H1 (cell line): Measurements from ENCODE around the gene BAZ1B. TPM values are rescaled to one million over a fixed set of nuclear protein-coding genes. Genes with fewer than 3 reads are reported as not detected.

Source experiments
- CTCF ChIA-PET: fragments of 300-600 bp; sonication (Branson Sonifier 250); formaldehyde crosslinking; loops from one replicate; lab custom pipeline; 2021; ENCODE audit not compliant: partially characterized antibody; lab: Charles Lee
- POLR2A ChIA-PET: fragments of 300-600 bp; sonication (Branson Sonifier 250); formaldehyde crosslinking; loops from one replicate; lab custom pipeline; 2021; ENCODE audit warnings: inconsistent platforms; ENCODE audit not compliant: partially characterized antibody; lab: Charles Lee
- DNase-seq, 2 experiments: peaks; one replicate each; pipeline versions ENCODE4 v3.0.0 to v3.0.0-alpha.2; 2010 to 2022; ENCODE audit warnings: low spot score in 2 of 2, low read depth in 1 of 2, mixed read lengths in 1 of 2
- FAIRE-seq: peaks from 2 replicates; lab custom pipeline; 2011; peaks lifted over from hg19 to GRCh38; lab: Jason Lieb, UNC
- H2AFZ ChIP-seq: 2 replicates; pipeline ENCODE4 v1.8.1; 2012; ENCODE audit warnings: low read length, inconsistent platforms
- H2AK5ac ChIP-seq: 2 replicates; pipeline ENCODE4 v1.6.1; 2013; ENCODE audit warnings: low read depth, low read length
- H2BK120ac ChIP-seq: replicated peaks from 2 replicates; pipeline ENCODE3; 2013; ENCODE audit warnings: low read depth, low read length, inconsistent platforms
- H2BK12ac ChIP-seq: 2 replicates; pipeline ENCODE4 v1.6.1; 2013; ENCODE audit warnings: low read depth, low read length
- H2BK15ac ChIP-seq: 2 replicates; pipeline ENCODE4 v1.6.1; 2013; ENCODE audit warnings: low read length
- H2BK20ac ChIP-seq: 2 replicates; pipeline ENCODE4 v1.6.1; 2013; ENCODE audit warnings: low read length
- H2BK5ac ChIP-seq: 2 replicates; pipeline ENCODE4 v1.6.1; 2013; ENCODE audit warnings: low read depth, low read length
- H3K14ac ChIP-seq: 2 replicates; pipeline ENCODE4 v1.6.1; 2013; ENCODE audit warnings: inconsistent platforms; ENCODE audit not compliant: insufficient read length
- H3K18ac ChIP-seq: 2 replicates; pipeline ENCODE4 v1.6.1; 2013; ENCODE audit warnings: low read length; ENCODE audit errors: extremely low read depth
- H3K23ac ChIP-seq: 2 replicates; pipeline ENCODE4 v1.6.1; 2013; ENCODE audit warnings: inconsistent platforms; ENCODE audit not compliant: insufficient read length
- H3K23me2 ChIP-seq: 2 replicates; pipeline ENCODE4 v1.6.1; 2013; ENCODE audit warnings: low read depth, low read length
- H3K27ac ChIP-seq: 2 replicates; pipeline ENCODE4 v1.6.1; 2011; ENCODE audit warnings: low read depth, low read length, inconsistent platforms
- H3K27me3 ChIP-seq, 4 experiments: replicated peaks in 1 of 4; 1 replicate in 1 of 4; 2 replicates in 3 of 4; pipeline versions ENCODE4 v1.6.1 to v1.8.1; 2011 to 2013; ENCODE audit warnings: low read length in 3 of 4, mild to moderate bottlenecking in 3 of 4, inconsistent platforms in 2 of 4, mixed read lengths in 2 of 4, moderate library complexity in 1 of 4; ENCODE audit not compliant: control insufficient read depth in 3 of 4, insufficient read depth in 3 of 4; ENCODE audit errors: extremely low read depth in 1 of 4
- H3K36me3 ChIP-seq, 4 experiments: 2 replicates each; pipeline versions ENCODE4 v1.6.1 to v1.8.1; 2011 to 2013; ENCODE audit warnings: mild to moderate bottlenecking in 4 of 4, low read length in 3 of 4, moderate library complexity in 2 of 4, control low read depth in 1 of 4, inconsistent platforms in 1 of 4; ENCODE audit not compliant: insufficient read depth in 4 of 4, control insufficient read depth in 2 of 4
- H3K4ac ChIP-seq: replicated peaks from 2 replicates; pipeline ENCODE3; 2013; ENCODE audit warnings: low read length, low read depth, mixed read lengths, inconsistent platforms; ENCODE audit not compliant: insufficient read length
- H3K4me1 ChIP-seq, 4 experiments: replicated peaks in 1 of 4; 1 replicate in 1 of 4; 2 replicates in 3 of 4; pipeline versions ENCODE4 v1.6.1 to v1.8.1; 2011 to 2013; ENCODE audit warnings: low read length in 3 of 4, inconsistent platforms in 2 of 4, mixed read lengths in 1 of 4; ENCODE audit not compliant: insufficient read depth in 4 of 4, control insufficient read depth in 3 of 4
- H3K4me2 ChIP-seq, 2 experiments: 2 replicates each; pipeline versions ENCODE4 v1.6.1 to v1.8.1; 2011 to 2013; ENCODE audit warnings: low read depth in 2 of 2, low read length in 2 of 2, control low read depth in 1 of 2, inconsistent platforms in 1 of 2, mild to moderate bottlenecking in 1 of 2; ENCODE audit not compliant: insufficient read depth in 1 of 2
- H3K4me3 ChIP-seq, 4 experiments: fragments of 200-600, 300-600 bp in 1 of 4; sonication (generic), shearing (Covaris generic), sonication (Bioruptor Twin) in 1 of 4; 2 replicates each; pipeline versions ENCODE4 v1.5.1 to v1.8.1; 2011 to 2016; ENCODE audit warnings: low read length in 4 of 4, low read depth in 3 of 4, control low read depth in 2 of 4, inconsistent platforms in 2 of 4, mild to moderate bottlenecking in 2 of 4, mixed read lengths in 1 of 4, moderate library complexity in 1 of 4; ENCODE audit not compliant: insufficient read depth in 2 of 4; ENCODE audit errors: extremely low read depth in 1 of 4
- H3K56ac ChIP-seq: replicated peaks from 2 replicates; pipeline ENCODE3; 2013; ENCODE audit warnings: low read depth, mild to moderate bottlenecking, mixed read lengths, low read length, inconsistent platforms; ENCODE audit not compliant: insufficient read length
- H3K79me1 ChIP-seq: 2 replicates; pipeline ENCODE4 v1.6.1; 2013; ENCODE audit warnings: low read depth, low read length, control low read depth
- H3K79me2 ChIP-seq, 2 experiments: 2 replicates each; pipeline versions ENCODE4 v1.6.1 to v1.8.1; 2012 to 2013; ENCODE audit warnings: low read length in 2 of 2, mild to moderate bottlenecking in 2 of 2, inconsistent platforms in 1 of 2; ENCODE audit not compliant: insufficient read depth in 2 of 2, control insufficient read depth in 1 of 2
- H3K9ac ChIP-seq, 4 experiments: replicated peaks in 1 of 4; 1 replicate in 1 of 4; 2 replicates in 3 of 4; pipeline versions ENCODE4 v1.6.1 to v1.8.1; 2011 to 2013; ENCODE audit warnings: low read depth in 3 of 4, low read length in 3 of 4, control low read depth in 2 of 4, mild to moderate bottlenecking in 2 of 4, moderate library complexity in 2 of 4, inconsistent platforms in 1 of 4; ENCODE audit errors: extremely low read depth in 1 of 4
- H3K9me3 ChIP-seq, 2 experiments: 2 replicates each; pipeline versions ENCODE4 v1.6.1 to v1.8.1; 2012 to 2013; ENCODE audit warnings: mild to moderate bottlenecking in 2 of 2, moderate library complexity in 2 of 2, control low read depth in 1 of 2, inconsistent platforms in 1 of 2, low read depth in 1 of 2, low read length in 1 of 2, mixed read lengths in 1 of 2; ENCODE audit not compliant: insufficient read depth in 2 of 2
- H4K20me1 ChIP-seq, 2 experiments: replicated peaks in 1 of 2; 2 replicates each; pipeline versions ENCODE3 to v1.8.1; 2011 to 2013; ENCODE audit warnings: inconsistent platforms in 2 of 2, low read length in 2 of 2, mild to moderate bottlenecking in 1 of 2; ENCODE audit not compliant: insufficient read depth in 2 of 2, control insufficient read depth in 1 of 2
- H4K5ac ChIP-seq: 2 replicates; pipeline ENCODE4 v1.6.1; 2013; ENCODE audit warnings: low read length, low read depth, mixed read lengths, inconsistent platforms; ENCODE audit not compliant: insufficient read length
- H4K8ac ChIP-seq: 2 replicates; pipeline ENCODE4 v1.8.0; 2013; ENCODE audit warnings: mild to moderate bottlenecking, moderate library complexity, low read length, inconsistent platforms; ENCODE audit not compliant: insufficient read depth; ENCODE audit errors: extremely low read depth
- H4K91ac ChIP-seq: replicated peaks from 2 replicates; pipeline ENCODE3; 2013; ENCODE audit warnings: low read length, mixed read lengths, inconsistent platforms; ENCODE audit not compliant: insufficient read length
- HDAC2 ChIP-seq, 2 experiments: fragments of 300-600 bp in 1 of 2; sonication (generic) in 1 of 2; IDR thresholded peaks; 2 replicates each; pipeline ENCODE4 v1.6.1; 2011 to 2012; ENCODE audit warnings: low read depth in 2 of 2, low read length in 2 of 2, mild to moderate bottlenecking in 2 of 2, moderate library complexity in 2 of 2, borderline replicate concordance in 1 of 2, inconsistent platforms in 1 of 2
- PHF8 ChIP-seq: fragments of 200-600 bp; sonication (generic); conservative IDR thresholded peaks from 2 replicates; pipeline ENCODE4 v1.7.1; 2012; ENCODE audit warnings: low read depth, mild to moderate bottlenecking, inconsistent platforms, low read length, moderate library complexity
- RFX5 ChIP-seq: IDR thresholded peaks from 2 replicates; pipeline ENCODE4 v1.6.1; 2011; ENCODE audit warnings: low read depth, low read length, improper control_type of control experiment, borderline replicate concordance
- SP4 ChIP-seq: IDR thresholded peaks from 2 replicates; pipeline ENCODE4 v1.6.1; 2012; ENCODE audit warnings: low read length, inconsistent platforms
- WGBS, 2 experiments: shearing (Covaris generic) in 1 of 2; methylation state at CpG; one replicate each; pipeline versions ENCODE4 v1.1.6 to v1.1.7; 2013 to 2015; ENCODE audit warnings: low lambda C conversion rate in 2 of 2, mixed read lengths in 2 of 2, inconsistent platforms in 1 of 2, low coverage in 1 of 2, missing lambda C conversion rate in 1 of 2; ENCODE audit not compliant: insufficient replicate concordance in 2 of 2, insufficient coverage in 1 of 2, insufficient read length in 1 of 2; ENCODE audit errors: extremely low coverage in 1 of 2, missing lambda C conversion rate in 1 of 2; 5-methylcytosine and 5-hydroxymethylcytosine counted together
- polyA plus RNA-seq, 7 experiments: library from polyadenylated mRNA; depleted of rRNA in 3 of 7; stranded (reverse) in 5 of 7; unstranded in 2 of 7; fragments of >200 nt in 5 of 7; fragments of 200-250 nt in 2 of 7; gene quantifications; 1 replicate in 5 of 7; 2 replicates in 1 of 7; 4 replicates in 1 of 7; pipeline versions ENCODE4 v1.2.1 to v1.2.3, GENCODE V29; 2011 to 2013; ENCODE audit warnings: missing spikeins in 2 of 7, mixed read lengths in 2 of 7
- total RNA-seq: library from RNA; stranded (reverse); fragmentation: NEBNext Ultra II Directional; extraction: Animal tissue kit (Norgen Biotek cat#: 25700); gene quantifications from 2 replicates; pipeline ENCODE4 v1.2.1, GENCODE V29; 2021
- TF ChIP-seq, protein P1 (sequence below), 3 experiments: IDR thresholded peaks; 1 replicate in 2 of 3; 2 replicates in 1 of 3; pipeline versions ENCODE4 v1.5.1 to v1.6.1; 2011; ENCODE audit warnings: low read length in 3 of 3, mild to moderate bottlenecking in 3 of 3, inconsistent platforms in 2 of 3, low read depth in 1 of 3, moderate library complexity in 1 of 3; ENCODE audit not compliant: insufficient read depth in 1 of 3; ENCODE audit errors: control extremely low read depth in 1 of 3

Gene BAZ1B
- total and polyA plus RNA-seq, 2 of the 8 experiments (the other 6 are each of a cell fraction or from before 2014, with no cell fraction given) = 21.0 to 86.8 TPM

GRCh38 chr7:73424489-73424885 lies 97.6 kb downstream of the BAZ1B start:
- Histone ChIP-seq H3K36me3 (no peaks in the 10 kb centered on the region), H3K4me2 (peak overlapping the region; percentile 61 to 65; a peak in 3 of 4 replicates), H3K9me3 (no peaks in the 10 kb centered on the region), H4K20me1 (peaks cover 0 to 3% of the 10 kb centered on the region in 2 experiments), H2AFZ (no peak overlapping the region), H3K14ac (no peak overlapping the region), H3K27ac (no peak overlapping the region), H3K23ac (no peak overlapping the region), H2BK20ac (no peak overlapping the region), H2AK5ac (no peak overlapping the region), H4K5ac (peak overlapping the region; percentile 44), H3K4me1 (peaks cover 0 to 19% (median 15%) of the 10 kb centered on the region in 4 experiments; a peak in 6 of 7 replicates), H2BK5ac (no peak overlapping the region), H4K91ac (peak overlapping the region; percentile 36), H3K4ac (no peak overlapping the region), H3K18ac (peak overlapping the region; percentile 78; the same call in 1 of the 2 replicates), H2BK120ac (no peak overlapping the region), H2BK15ac (no peak overlapping the region), H4K8ac (no peak overlapping the region; the same call in 1 of the 2 replicates), H3K9ac (no peak overlapping the region), H3K79me2 (no peaks in the 10 kb centered on the region), H3K4me3 (peak overlapping the region in 3 of 4 experiments; percentile 29 to 53 (median 29); a peak in 5 of 8 replicates), H3K56ac (no peak overlapping the region), H2BK12ac (no peak overlapping the region), H3K23me2 (peaks cover 7% of the 10 kb centered on the region; the same call in 1 of the 2 replicates), H3K27me3 (no peaks in the 10 kb centered on the region), H3K79me1 (no peaks in the 10 kb centered on the region)
- DNase-seq = no peak
- TF ChIP-seq, protein P1, sequence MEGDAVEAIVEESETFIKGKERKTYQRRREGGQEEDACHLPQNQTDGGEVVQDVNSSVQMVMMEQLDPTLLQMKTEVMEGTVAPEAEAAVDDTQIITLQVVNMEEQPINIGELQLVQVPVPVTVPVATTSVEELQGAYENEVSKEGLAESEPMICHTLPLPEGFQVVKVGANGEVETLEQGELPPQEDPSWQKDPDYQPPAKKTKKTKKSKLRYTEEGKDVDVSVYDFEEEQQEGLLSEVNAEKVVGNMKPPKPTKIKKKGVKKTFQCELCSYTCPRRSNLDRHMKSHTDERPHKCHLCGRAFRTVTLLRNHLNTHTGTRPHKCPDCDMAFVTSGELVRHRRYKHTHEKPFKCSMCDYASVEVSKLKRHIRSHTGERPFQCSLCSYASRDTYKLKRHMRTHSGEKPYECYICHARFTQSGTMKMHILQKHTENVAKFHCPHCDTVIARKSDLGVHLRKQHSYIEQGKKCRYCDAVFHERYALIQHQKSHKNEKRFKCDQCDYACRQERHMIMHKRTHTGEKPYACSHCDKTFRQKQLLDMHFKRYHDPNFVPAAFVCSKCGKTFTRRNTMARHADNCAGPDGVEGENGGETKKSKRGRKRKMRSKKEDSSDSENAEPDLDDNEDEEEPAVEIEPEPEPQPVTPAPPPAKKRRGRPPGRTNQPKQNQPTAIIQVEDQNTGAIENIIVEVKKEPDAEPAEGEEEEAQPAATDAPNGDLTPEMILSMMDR (IDR thresholded peaks at IDR 0.05; ENCODE audit: control extremely low read depth in 1 of 3, insufficient read depth in 1 of 3, low read depth in 1 of 3, low read length in 3 of 3) = no peak
- TF ChIP-seq SP4 (no peak), PHF8 (no peak), RFX5 (no peak), HDAC2 (IDR thresholded peaks at IDR 0.05; ENCODE audit: borderline replicate concordance in 1 of 2, low read depth in 2 of 2, low read length in 2 of 2) (no peak)
- CTCF ChIA-PET = interaction anchor here (1.0 kb wide), 2 partner anchors 79 to 82 kb away, joined by 3 read pairs; no protein-coding TSS in a partner anchor
- POLR2A ChIA-PET = interaction anchor here (0.9 to 1.4 kb wide), 4 partner anchors 8 to 84 kb away, joined by 3 to 5 read pairs (median 4); no protein-coding TSS in a partner anchor
- WGBS, 2 experiments = 87% methylated on average over 11 of the region's 11 CpGs; no CpG with 5 or more reads in 1 of the 2 experiments
- FAIRE-seq = no peak
